NOMO-1 treated with DMSO at 0.1 percent for 48 hours (cell line): Measurements from ENCODE around the gene OR6K6.

Source experiments
- DNase-seq: peaks from one replicate; lab custom pipeline; 2025; ENCODE audit not compliant: unreplicated experiment; lab: John Stamatoyannopoulos, UW

OR6K6 gene

GRCh38 chr1:158800526-158800925, 46.0 kb downstream of the OR6K6 start:
- DNase-seq = peak; percentile 28

DNA sequence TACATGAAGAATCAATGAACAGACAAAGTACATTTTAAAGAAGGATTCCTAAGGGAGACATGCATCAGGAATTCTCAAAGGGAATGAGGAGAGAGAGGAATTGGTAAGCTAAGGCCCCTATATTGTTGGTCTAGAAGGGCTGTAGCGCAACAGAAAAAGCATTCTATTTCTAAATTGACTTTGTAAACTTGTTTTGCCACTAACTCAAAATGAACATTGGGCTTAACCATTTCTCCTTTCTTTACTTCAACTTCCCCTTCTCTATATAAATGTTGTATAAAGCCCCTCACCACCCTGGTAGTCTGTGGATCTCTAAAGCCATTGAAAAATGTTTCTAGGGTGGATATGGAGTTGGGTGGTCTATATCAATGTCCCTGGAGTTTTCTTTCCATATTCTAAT, 46.9 kb downstream of the OR6K6 start:
- peak; percentile 54 for DNase-seq

DNA sequence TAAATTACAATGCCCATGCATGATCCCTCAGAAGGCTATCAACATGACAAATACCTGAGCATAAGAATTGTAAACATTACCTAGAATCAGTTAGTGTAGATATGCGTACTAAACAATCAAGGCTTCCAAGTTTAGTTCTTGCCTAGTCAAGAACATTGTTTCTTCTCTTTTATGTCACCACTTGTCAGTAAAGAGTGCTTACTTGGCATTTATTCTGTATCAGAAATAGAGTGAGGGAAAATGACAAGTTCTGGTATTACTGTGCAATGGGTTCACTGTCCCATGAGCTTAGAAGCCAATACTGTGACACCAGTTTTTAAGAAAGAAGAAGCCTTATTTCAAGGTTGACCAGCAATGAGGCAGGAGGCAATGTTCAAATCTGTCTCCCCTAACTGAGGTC, 49.2 kb downstream of the OR6K6 start:
- no peak for DNase-seq
